Cardiac muscle cell (in vitro differentiated cells and primary cell): ENCODE measurements around the gene BMX. TPM values are rescaled to one million over a fixed set of nuclear protein-coding genes. Genes with fewer than 3 reads are reported as not detected.
A peak's percentile ranks its signal among the peaks of the same experiment; 100 is the strongest.

Experiments used
- DNase-seq, 2 donors: peaks; one replicate each; pipeline versions ENCODE4 v3.0.0 to v3.0.0-alpha.2; 2010 to 2017; ENCODE audit warnings: low read depth in 1 of 2, low spot score in 1 of 2
- H3K27ac ChIP-seq: fragments of 200-600 bp; sonication (generic); 2 replicates; pipeline ENCODE4 v1.5.1; 2016
- H3K27me3 ChIP-seq: fragments of 200-600 bp; sonication (generic); 2 replicates; pipeline ENCODE4 v1.6.0; 2016; ENCODE audit warnings: control low read depth
- H3K36me3 ChIP-seq: fragments of 200-600 bp; sonication (generic); 2 replicates; pipeline ENCODE4 v1.5.1; 2016; ENCODE audit warnings: control low read depth
- H3K4me1 ChIP-seq: fragments of 200-600 bp; sonication (generic); 2 replicates; pipeline ENCODE4 v1.8.1; 2017; ENCODE audit warnings: low read depth, mild to moderate bottlenecking, mixed run types
- H3K4me3 ChIP-seq: fragments of 200-600 bp; sonication (generic); 2 replicates; pipeline ENCODE4 v1.5.1; 2016; ENCODE audit warnings: mild to moderate bottlenecking
- H3K9me3 ChIP-seq: fragments of 200-600 bp; sonication (generic); 2 replicates; pipeline ENCODE4 v1.5.1; 2017; ENCODE audit warnings: low read depth, mild to moderate bottlenecking, control low read depth
- CTCF ChIP-seq: IDR thresholded peaks from 2 replicates; pipeline ENCODE4 v1.5.1; 2012; ENCODE audit warnings: low read depth, mild to moderate bottlenecking, low read length
- polyA plus RNA-seq: library from polyadenylated mRNA; unstranded; fragments of >200 nt; fragmentation: Nextera tagmentation; extraction: Ambion mirVana; gene quantifications from 2 replicates; pipeline ENCODE4 v1.2.1, GENCODE V29; 2016
- total RNA-seq: library from RNA; depleted of rRNA; stranded (reverse); fragments of >200 nt; gene quantifications from 2 replicates; pipeline ENCODE4 v1.2.3, GENCODE V29; 2016

The BMX gene
- total and polyA plus RNA-seq, 2 experiments from 2014 or later, result 0.13 TPM; not detected in 1

DNA sequence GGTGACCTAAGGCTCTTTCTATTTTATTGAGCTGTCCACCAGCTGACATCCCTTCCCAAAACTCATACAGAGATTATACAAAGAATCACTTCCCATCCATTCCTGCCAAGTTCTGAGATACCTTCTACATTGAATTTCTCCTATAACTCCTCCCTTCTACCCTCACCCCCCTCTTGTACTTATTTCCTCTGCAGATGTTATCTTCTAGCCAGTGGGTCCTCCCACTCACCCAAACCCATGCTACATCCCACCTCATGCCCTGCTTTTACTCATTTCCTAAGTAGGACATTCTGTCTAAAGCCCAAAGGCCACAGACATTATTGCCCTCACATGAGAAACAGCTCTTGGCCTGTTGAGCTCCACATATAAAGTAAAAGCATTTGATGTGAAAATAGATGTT is 28.6 kb downstream of the BMX start:
- Histone ChIP-seq H3K9me3 (no peaks in the 10 kb centered on the region), H3K27ac (no peak overlapping the region), H3K4me3 (no peak overlapping the region), H3K36me3 (no peaks in the 10 kb centered on the region), H3K27me3 (no peaks in the 10 kb centered on the region), H3K4me1 (peaks cover 11% of the 10 kb centered on the region)
- no peak for TF ChIP-seq CTCF
- no peak for DNase-seq

GRCh38 chrX:15530318-15530717 is 29.7 kb downstream of the BMX start:
- Histone ChIP-seq H3K4me3 (no peak overlapping the region), H3K27ac (no peak overlapping the region), H3K27me3 (no peaks in the 10 kb centered on the region), H3K9me3 (no peaks in the 10 kb centered on the region), H3K4me1 (peaks cover 2% of the 10 kb centered on the region), H3K36me3 (no peaks in the 10 kb centered on the region)
- no peak for DNase-seq
- no peak for TF ChIP-seq CTCF

- H3K4me3 ChIP-seq, result no peak overlapping the region
- no peak overlapping the region for H3K27ac ChIP-seq
- TF ChIP-seq CTCF, result no peak
- peak in 1 of 2 donors; percentile 38 for DNase-seq
- no peaks in the 10 kb centered on the region for H3K4me1 ChIP-seq
- no peaks in the 10 kb centered on the region for H3K9me3 ChIP-seq
- H3K27me3 ChIP-seq, result no peaks in the 10 kb centered on the region
- no peaks in the 10 kb centered on the region for H3K36me3 ChIP-seq
These were observed 46.1 kb downstream of the BMX start for GRCh38 chrX:15546745-15547144.

DNA sequence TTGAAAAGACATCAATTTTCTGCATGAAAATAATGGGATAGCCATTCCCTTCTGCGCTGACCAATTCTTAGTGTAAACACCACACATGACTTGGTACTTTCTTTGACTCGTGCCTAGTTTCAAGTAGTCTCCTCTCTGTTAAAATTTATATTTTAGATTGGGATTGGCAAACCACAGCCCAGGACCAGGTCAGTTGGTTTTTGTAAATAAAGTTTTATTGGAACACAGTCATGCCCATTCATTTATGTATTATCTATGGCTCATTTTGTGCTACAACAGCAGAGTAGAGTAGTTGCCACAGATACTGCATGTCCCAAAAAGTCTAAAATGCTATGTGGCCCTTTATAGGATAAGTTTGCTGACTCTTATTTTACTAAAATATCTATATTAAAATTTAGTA is 46.7 kb downstream of the BMX start:
- Histone ChIP-seq H3K27me3 (no peaks in the 10 kb centered on the region), H3K4me3 (no peak overlapping the region), H3K9me3 (no peaks in the 10 kb centered on the region), H3K4me1 (no peaks in the 10 kb centered on the region), H3K27ac (no peak overlapping the region), H3K36me3 (no peaks in the 10 kb centered on the region)
- no peak for TF ChIP-seq CTCF
- DNase-seq, result no peak

DNA sequence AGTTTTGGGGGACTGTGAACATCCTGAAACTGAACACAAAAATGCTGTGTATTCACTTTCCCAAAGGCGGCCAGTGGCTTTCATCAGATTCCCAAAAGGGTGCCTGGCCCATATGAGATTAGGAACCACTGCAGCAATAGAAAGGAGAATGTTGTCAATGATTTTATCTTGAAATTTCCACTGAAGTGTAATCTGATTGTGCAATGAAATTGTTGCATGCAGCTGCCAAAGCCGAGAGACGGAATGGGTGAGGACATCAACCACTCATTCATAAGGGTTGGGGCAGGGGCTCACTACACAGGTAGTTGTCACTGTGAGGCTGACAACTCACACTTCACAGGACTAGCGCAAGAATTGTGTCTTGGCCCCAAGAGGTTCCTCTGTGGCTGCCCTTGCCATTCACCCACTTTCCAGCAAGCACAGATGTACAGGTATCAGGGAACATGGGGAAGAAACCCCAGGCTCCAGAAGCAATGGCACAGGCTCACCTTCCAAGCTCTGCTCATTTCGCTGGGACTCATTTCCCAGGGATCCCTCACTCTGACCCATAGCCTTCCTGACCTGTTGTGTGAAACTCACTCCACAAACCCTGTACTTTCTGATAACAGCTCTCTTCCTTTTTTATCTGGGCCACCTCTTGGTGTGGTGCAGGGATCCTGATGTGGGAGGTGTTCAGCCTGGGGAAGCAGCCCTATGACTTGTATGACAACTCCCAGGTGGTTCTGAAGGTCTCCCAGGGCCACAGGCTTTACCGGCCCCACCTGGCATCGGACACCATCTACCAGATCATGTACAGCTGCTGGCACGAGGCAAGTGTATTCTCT is 48.8 kb downstream of the BMX start:
- no peaks in the 10 kb centered on the region for H3K36me3 ChIP-seq
- no peaks in the 10 kb centered on the region for H3K4me1 ChIP-seq
- H3K4me3 ChIP-seq, result no peak overlapping the region
- H3K9me3 ChIP-seq, result no peaks in the 10 kb centered on the region
- no peak for DNase-seq
- no peak for TF ChIP-seq CTCF
- no peaks in the 10 kb centered on the region for H3K27me3 ChIP-seq
- no peak overlapping the region for H3K27ac ChIP-seq
